HG03139 (cell line): Measurements from ENCODE around the gene TMOD2.

Experiments
- ATAC-seq: cut with Tn5 transposase; IDR thresholded peaks from one replicate; pipeline ENCODE4 v1.9.1; 2021; ENCODE audit not compliant: unreplicated experiment

Gene TMOD2

GRCh38 chr15:51735228-51736010 is 16.0 kb upstream of the TMOD2 start:
- no peak for ATAC-seq

- no peak for ATAC-seq
Measured at GRCh38 chr15:51736069-51736468, 15.3 kb upstream of the TMOD2 start.

- ATAC-seq = peak; percentile 16
Measured at GRCh38 chr15:51736751-51737521, 14.5 kb upstream of the TMOD2 start.

- ATAC-seq = peak; percentile 44
Measured at GRCh38 chr15:51737522-51738305, 13.7 kb upstream of the TMOD2 start, which contains the start of gene LYSMD2. LYSMD2 (minus strand) TSS chr15:51737655; CDS start chr15:51737622, 33 bp downstream.

- ATAC-seq = no peak
Measured at GRCh38 chr15:51738553-51738952, 12.8 kb upstream of the TMOD2 start.

- ATAC-seq = no peak
Measured at GRCh38 chr15:51739061-51739712, 12.2 kb upstream of the TMOD2 start.

GRCh38 chr15:51749307-51749706 is 2.1 kb upstream of the TMOD2 start:
- ATAC-seq = no peak

GRCh38 chr15:51750186-51750585 is 1.2 kb upstream of the TMOD2 start:
- no peak for ATAC-seq

- peak; percentile 33 for ATAC-seq
Measured at GRCh38 chr15:51751697-51752683, 593 bp downstream of the TMOD2 start.

- no peak for ATAC-seq
Measured at GRCh38 chr15:51752888-51753287, 1.5 kb downstream of the TMOD2 start.

GRCh38 chr15:51754267-51754666 is 2.9 kb downstream of the TMOD2 start:
- no peak for ATAC-seq

GRCh38 chr15:51755790-51756189 is 4.4 kb downstream of the TMOD2 start:
- ATAC-seq = no peak

- ATAC-seq = no peak
Measured at GRCh38 chr15:51756482-51756881, 5.1 kb downstream of the TMOD2 start.

- no peak for ATAC-seq
Measured at GRCh38 chr15:51757450-51757849, 6.1 kb downstream of the TMOD2 start.

- ATAC-seq = no peak
Measured at GRCh38 chr15:51758645-51759044, 7.2 kb downstream of the TMOD2 start.

- no peak for ATAC-seq
Measured at GRCh38 chr15:51759557-51760070, 8.2 kb downstream of the TMOD2 start.

GRCh38 chr15:51760805-51761204 is 9.4 kb downstream of the TMOD2 start:
- no peak for ATAC-seq

- ATAC-seq = no peak
Measured at GRCh38 chr15:51765751-51766150, 14.4 kb downstream of the TMOD2 start.

- ATAC-seq = no peak
Measured at GRCh38 chr15:51766341-51766740, 14.9 kb downstream of the TMOD2 start.
